Keratinocyte (primary cell): ENCODE measurements around the gene PRR7. TPM values are rescaled to one million over a fixed set of nuclear protein-coding genes. Genes with fewer than 3 reads are reported as not detected.

Source experiments
- DNase-seq: peaks from one replicate; pipeline ENCODE4 v3.0.0-alpha.2; 2011; ENCODE audit warnings: low read depth, missing footprints, low spot score
- FAIRE-seq: peaks from 2 replicates; lab custom pipeline; 2011; peaks lifted over from hg19 to GRCh38; lab: Jason Lieb, UNC
- H2AFZ ChIP-seq: 2 replicates; pipeline ENCODE4 v1.6.0; 2012; ENCODE audit warnings: low read length, control low read depth, inconsistent platforms; ENCODE audit not compliant: control insufficient read depth
- H3K27ac ChIP-seq: 2 replicates; pipeline ENCODE4 v1.5.1; 2011; ENCODE audit warnings: low read length; ENCODE audit not compliant: control insufficient read depth, insufficient read depth
- H3K27me3 ChIP-seq: 3 replicates; pipeline ENCODE4 v1.6.0; 2011; ENCODE audit warnings: low read length; ENCODE audit not compliant: control insufficient read depth, insufficient read depth; ENCODE audit errors: extremely low read depth
- H3K36me3 ChIP-seq, 2 experiments: 2 replicates in 1 of 2; 3 replicates in 1 of 2; pipeline ENCODE4 v1.5.1; 2011; ENCODE audit warnings: low read length in 2 of 2, mild to moderate bottlenecking in 1 of 2; ENCODE audit not compliant: control insufficient read depth in 2 of 2, insufficient read depth in 2 of 2; ENCODE audit errors: extremely low read depth in 1 of 2
- H3K4me1 ChIP-seq: 3 replicates; pipeline ENCODE4 v1.5.1; 2011; ENCODE audit warnings: low read length; ENCODE audit not compliant: control insufficient read depth, insufficient read depth; ENCODE audit errors: extremely low read depth
- H3K4me2 ChIP-seq: 3 replicates; pipeline ENCODE4 v1.6.0; 2011; ENCODE audit warnings: low read depth, low read length; ENCODE audit not compliant: control insufficient read depth, insufficient read depth; ENCODE audit errors: extremely low read depth
- H3K4me3 ChIP-seq, 3 experiments: fragments of 200-600 bp in 1 of 3; sonication (generic) in 1 of 3; 2 replicates in 2 of 3; 3 replicates in 1 of 3; pipeline ENCODE4 v1.5.1; 2011 to 2016; ENCODE audit warnings: low read length in 3 of 3, mild to moderate bottlenecking in 3 of 3, control low read depth in 2 of 3, inconsistent platforms in 1 of 3, low read depth in 1 of 3, mixed read lengths in 1 of 3, mixed run types in 1 of 3, moderate library complexity in 1 of 3; ENCODE audit not compliant: control insufficient read depth in 2 of 3, insufficient read depth in 2 of 3; ENCODE audit errors: extremely low read depth in 1 of 3
- H3K79me2 ChIP-seq: 2 replicates; pipeline ENCODE4 v1.6.0; 2012; ENCODE audit warnings: low read length; ENCODE audit not compliant: control insufficient read depth, insufficient read depth
- H3K9ac ChIP-seq: 3 replicates; pipeline ENCODE4 v1.6.0; 2011; ENCODE audit warnings: low read length; ENCODE audit not compliant: control insufficient read depth, insufficient read depth; ENCODE audit errors: extremely low read depth
- H3K9me1 ChIP-seq: 3 replicates; pipeline ENCODE4 v1.6.0; 2011; ENCODE audit warnings: low read length; ENCODE audit not compliant: control insufficient read depth, insufficient read depth; ENCODE audit errors: extremely low read depth
- H3K9me3 ChIP-seq: 2 replicates; pipeline ENCODE4 v1.5.1; 2012; ENCODE audit warnings: low read depth, low read length; ENCODE audit not compliant: control insufficient read depth
- H4K20me1 ChIP-seq: 3 replicates; pipeline ENCODE4 v1.6.0; 2011; ENCODE audit warnings: low read length; ENCODE audit not compliant: control insufficient read depth, insufficient read depth; ENCODE audit errors: extremely low read depth
- CTCF ChIP-seq, 3 experiments: IDR thresholded peaks in 1 of 3; conservative IDR thresholded peaks in 1 of 3; optimal IDR thresholded peaks in 1 of 3; 2 replicates in 2 of 3; 3 replicates in 1 of 3; pipeline versions ENCODE3 to v1.5.1; 2011; ENCODE audit warnings: low read length in 3 of 3, mild to moderate bottlenecking in 3 of 3, moderate library complexity in 2 of 3, control low read depth in 1 of 3, inconsistent platforms in 1 of 3; ENCODE audit not compliant: insufficient read depth in 2 of 3; ENCODE audit errors: extremely low read depth in 1 of 3
- EZH2 ChIP-seq: IDR thresholded peaks from one replicate; pipeline ENCODE4 v1.6.1; 2012; ENCODE audit warnings: inconsistent platforms, mild to moderate bottlenecking, low read length, moderate library complexity
- dilution Hi-C: fragments of 300-500 bp; cut with MboI; formaldehyde crosslinking; loops from one replicate; pipeline ENCODE4 v1.7.0; 2020; ENCODE audit warnings: low sequenced_read_pairs; ENCODE audit not compliant: extremely low pct_ligation_motif_present
- polyA plus RNA-seq, 5 experiments: library from polyadenylated mRNA; depleted of rRNA in 3 of 5; stranded (reverse) in 3 of 5; stranded (forward) in 1 of 5; unstranded in 1 of 5; fragments of >200 nt; gene quantifications; 1 replicate in 1 of 5; 2 replicates in 3 of 5; 3 replicates in 1 of 5; pipeline versions ENCODE4 v1.2.1 to v1.2.3, GENCODE V29; 2011 to 2012; ENCODE audit warnings: missing spikeins in 2 of 5, low read depth in 1 of 5, low replicate concordance in 1 of 5

The PRR7 gene
- polyA plus RNA-seq, 1 donor (not counting 4 experiments of a cell fraction or from before 2014, with no cell fraction given) = 1.1 TPM

GRCh38 chr5:177494346-177495195, 48.0 kb downstream of the PRR7 start:
- Histone ChIP-seq H3K9ac (peak overlapping the region; percentile 64), H3K79me2 (peaks cover 29% of the 10 kb centered on the region), H2AFZ (no peak overlapping the region), H3K9me3 (no peaks in the 10 kb centered on the region), H3K4me3 (peak overlapping the region in 1 of 3 experiments; percentile 29), H3K27ac (peak overlapping the region; percentile 80), H4K20me1 (peaks cover 5% of the 10 kb centered on the region), H3K27me3 (no peaks in the 10 kb centered on the region), H3K4me1 (peaks cover 42% of the 10 kb centered on the region), H3K36me3 (peaks cover 14 to 26% of the 10 kb centered on the region in 2 experiments), H3K9me1 (peaks cover 4% of the 10 kb centered on the region), H3K4me2 (peak overlapping the region; percentile 59)
- TF ChIP-seq CTCF (optimal IDR thresholded peaks at IDR 0.05 in 1 of 3, IDR thresholded peaks at IDR 0.05 in 1 of 3, conservative IDR thresholded peaks at IDR 0.05 in 1 of 3; ENCODE audit: extremely low read depth in 1 of 3, insufficient read depth in 2 of 3, low read length in 3 of 3) (peak in 2 of 3 experiments; percentile 25 to 35), EZH2 (no peak)
- dilution Hi-C loops = no loop called here
- FAIRE-seq (peak; percentile 52), DNase-seq (peak; percentile 36)

- H3K9me3 ChIP-seq = no peaks in the 10 kb centered on the region
- TF ChIP-seq EZH2 (no peak), CTCF (optimal IDR thresholded peaks at IDR 0.05 in 1 of 3, IDR thresholded peaks at IDR 0.05 in 1 of 3, conservative IDR thresholded peaks at IDR 0.05 in 1 of 3; ENCODE audit: extremely low read depth in 1 of 3, insufficient read depth in 2 of 3, low read length in 3 of 3) (no peak)
- H2AFZ ChIP-seq = no peak overlapping the region
- FAIRE-seq (no peak), DNase-seq (no peak)
- dilution Hi-C loops = no loop called here
- peaks cover 3% of the 10 kb centered on the region for H4K20me1 ChIP-seq
- H3K36me3 ChIP-seq = peaks cover 7 to 18% of the 10 kb centered on the region in 2 experiments
- no peaks in the 10 kb centered on the region for H3K27me3 ChIP-seq
- peaks cover 24% of the 10 kb centered on the region for H3K79me2 ChIP-seq
- peak overlapping the region in 2 of 3 experiments; percentile 11 to 77 for H3K4me3 ChIP-seq
- H3K9me1 ChIP-seq = peaks cover 4% of the 10 kb centered on the region
- peak overlapping the region; percentile 92 for H3K4me2 ChIP-seq
- H3K9ac ChIP-seq = peak overlapping the region; percentile 64
- peak overlapping the region; percentile 80 for H3K27ac ChIP-seq
- peaks cover 42% of the 10 kb centered on the region for H3K4me1 ChIP-seq
Measured at GRCh38 chr5:177495243-177496060, 48.8 kb downstream of the PRR7 start.
